Measurements from ENCODE around the gene PTPRN.

The PTPRN gene

GRCh38 chr2:219286436-219287115, 22.6 kb downstream of the PTPRN start:
- TF ChIP-seq FOXM1 (IDR thresholded peaks at IDR 0.05; ENCODE audit: borderline replicate concordance, low read depth), result no peak
- TF ChIP-seq CEBPB (IDR thresholded peaks at IDR 0.05), result no peak
- no peak for TF ChIP-seq CREB1 (IDR thresholded peaks at IDR 0.05; ENCODE audit: low read depth)
- no peak for TF ChIP-seq YY1 (IDR thresholded peaks at IDR 0.05; ENCODE audit: low read depth)

- TF ChIP-seq NFIC (IDR thresholded peaks at IDR 0.05) (no peak), TAF1 (IDR thresholded peaks at IDR 0.05; ENCODE audit: low read depth) (no peak), REST (IDR thresholded peaks at IDR 0.05; ENCODE audit: low read depth) (no peak), RAD21 (IDR thresholded peaks at IDR 0.05; ENCODE audit: low read depth) (no peak), TEAD4 (IDR thresholded peaks at IDR 0.05) (no peak), ZBTB7A (IDR thresholded peaks at IDR 0.05; ENCODE audit: low read depth) (no peak), CEBPB (IDR thresholded peaks at IDR 0.05) (no peak), TCF12 (IDR thresholded peaks at IDR 0.05; ENCODE audit: low read depth) (no peak), YY1 (IDR thresholded peaks at IDR 0.05; ENCODE audit: low read depth) (no peak), FOXM1 (IDR thresholded peaks at IDR 0.05; ENCODE audit: borderline replicate concordance, low read depth) (no peak), CREB1 (IDR thresholded peaks at IDR 0.05; ENCODE audit: low read depth) (no peak), EGR1 (IDR thresholded peaks at IDR 0.05) (no peak), EP300 (IDR thresholded peaks at IDR 0.05; ENCODE audit: borderline replicate concordance) (no peak)
- TF ChIP-seq, protein P1, sequence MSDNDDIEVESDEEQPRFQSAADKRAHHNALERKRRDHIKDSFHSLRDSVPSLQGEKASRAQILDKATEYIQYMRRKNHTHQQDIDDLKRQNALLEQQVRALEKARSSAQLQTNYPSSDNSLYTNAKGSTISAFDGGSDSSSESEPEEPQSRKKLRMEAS (IDR thresholded peaks at IDR 0.05), result no peak
- TF ChIP-seq, protein P2, sequence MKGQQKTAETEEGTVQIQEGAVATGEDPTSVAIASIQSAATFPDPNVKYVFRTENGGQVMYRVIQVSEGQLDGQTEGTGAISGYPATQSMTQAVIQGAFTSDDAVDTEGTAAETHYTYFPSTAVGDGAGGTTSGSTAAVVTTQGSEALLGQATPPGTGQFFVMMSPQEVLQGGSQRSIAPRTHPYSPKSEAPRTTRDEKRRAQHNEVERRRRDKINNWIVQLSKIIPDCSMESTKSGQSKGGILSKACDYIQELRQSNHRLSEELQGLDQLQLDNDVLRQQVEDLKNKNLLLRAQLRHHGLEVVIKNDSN (IDR thresholded peaks at IDR 0.05), result no peak
Measured at GRCh38 chr2:219285894-219286425, 23.2 kb downstream of the PTPRN start.

DNA sequence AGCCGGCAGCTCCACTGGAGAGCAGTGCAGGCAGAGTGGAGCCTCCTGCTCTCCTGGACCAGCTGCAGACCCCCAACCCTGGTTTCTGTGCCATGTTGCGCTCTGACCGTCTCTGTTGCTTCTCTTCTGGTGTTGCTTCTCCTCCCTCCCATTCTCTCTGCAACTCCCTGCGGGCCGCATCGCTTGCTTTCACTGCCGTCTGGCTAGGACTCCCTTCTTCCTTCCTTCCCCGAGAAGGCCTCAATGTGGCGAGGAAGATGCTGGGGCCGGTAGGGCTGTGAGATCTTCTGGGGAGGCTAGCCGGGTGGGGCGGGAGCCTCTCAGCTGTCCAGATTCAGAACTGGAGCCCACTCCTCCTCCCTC, 23.8 kb downstream of the PTPRN start:
- TF ChIP-seq TCF12 (IDR thresholded peaks at IDR 0.05; ENCODE audit: low read depth) (no peak), REST (IDR thresholded peaks at IDR 0.05; ENCODE audit: low read depth) (no peak), CEBPB (IDR thresholded peaks at IDR 0.05) (no peak), CREB1 (IDR thresholded peaks at IDR 0.05; ENCODE audit: low read depth) (no peak), RAD21 (IDR thresholded peaks at IDR 0.05; ENCODE audit: low read depth) (no peak), TAF1 (IDR thresholded peaks at IDR 0.05; ENCODE audit: low read depth) (no peak), TEAD4 (IDR thresholded peaks at IDR 0.05) (no peak)
- TF ChIP-seq, protein P1 (IDR thresholded peaks at IDR 0.05), result no peak

GRCh38 chr2:219284501-219285372, 24.5 kb downstream of the PTPRN start:
- TF ChIP-seq, protein P1 (IDR thresholded peaks at IDR 0.05), result no peak
- TF ChIP-seq NFIC (IDR thresholded peaks at IDR 0.05) (no peak), YY1 (IDR thresholded peaks at IDR 0.05; ENCODE audit: low read depth) (no peak), ZBTB7A (IDR thresholded peaks at IDR 0.05; ENCODE audit: low read depth) (no peak), TAF1 (IDR thresholded peaks at IDR 0.05; ENCODE audit: low read depth) (no peak), EP300 (IDR thresholded peaks at IDR 0.05; ENCODE audit: borderline replicate concordance) (no peak), RAD21 (IDR thresholded peaks at IDR 0.05; ENCODE audit: low read depth) (no peak), FOXM1 (IDR thresholded peaks at IDR 0.05; ENCODE audit: borderline replicate concordance, low read depth) (no peak), REST (IDR thresholded peaks at IDR 0.05; ENCODE audit: low read depth) (no peak), CREB1 (IDR thresholded peaks at IDR 0.05; ENCODE audit: low read depth) (no peak)
- TF ChIP-seq, protein P2 (IDR thresholded peaks at IDR 0.05), result no peak
